HepG2 (cell line): Measurements from ENCODE around the gene STIMATE. TPM values are rescaled to one million over a fixed set of nuclear protein-coding genes. Genes with fewer than 3 reads are reported as not detected.
A peak's percentile ranks its signal among the peaks of the same experiment; 100 is the strongest.

Experiments
- ARID5B ChIP-seq: IDR thresholded peaks from 2 replicates; pipeline ENCODE4 v1.4.0; 2020; ENCODE audit warnings: mild to moderate bottlenecking, missing genetic modification reagents
- ARNT2 ChIP-seq: sonication (generic); formaldehyde crosslinking; IDR thresholded peaks from 2 replicates; pipeline ENCODE4 v1.8.0; 2022; ENCODE audit warnings: mild to moderate bottlenecking, low read depth, missing genetic modification reagents, moderate library complexity
- CBX2 ChIP-seq, 2 experiments: fragments of 200-600 bp in 1 of 2; sonication (generic); formaldehyde crosslinking in 1 of 2; IDR thresholded peaks; 2 replicates each; pipeline versions ENCODE4 v1.7.0 to v1.8.1; 2018 to 2022; ENCODE audit warnings: low read depth in 2 of 2, low read length in 1 of 2, mild to moderate bottlenecking in 1 of 2, missing genetic modification reagents in 1 of 2
- ERF ChIP-seq: IDR thresholded peaks from 2 replicates; pipeline ENCODE4 v1.6.1; 2018; ENCODE audit warnings: missing biosample characterization, missing genetic modification reagents
- GZF1 ChIP-seq: sonication (generic); formaldehyde crosslinking; IDR thresholded peaks from 2 replicates; pipeline ENCODE4 v1.5.1; 2020; ENCODE audit warnings: mild to moderate bottlenecking, missing genetic modification reagents
- HNF1A ChIP-seq, 2 experiments: sonication (generic) in 1 of 2; formaldehyde crosslinking in 1 of 2; IDR thresholded peaks; 2 replicates each; pipeline versions ENCODE4 v1.4.0 to v1.6.1; 2016 to 2020; ENCODE audit warnings: borderline replicate concordance in 1 of 2, low read depth in 1 of 2, mild to moderate bottlenecking in 1 of 2, missing genetic modification reagents in 1 of 2
- IKZF4 ChIP-seq: sonication (generic); formaldehyde crosslinking; IDR thresholded peaks from 2 replicates; pipeline ENCODE4 v1.5.1; 2020; ENCODE audit warnings: borderline replicate concordance, mild to moderate bottlenecking, low read depth, missing genetic modification reagents; ENCODE audit errors: not compliant biosample characterization
- NFE2L1 ChIP-seq: sonication (generic); formaldehyde crosslinking; IDR thresholded peaks from 2 replicates; pipeline ENCODE4 v1.4.0; 2020; ENCODE audit warnings: missing genetic modification reagents, mild to moderate bottlenecking, borderline replicate concordance
- SMAD9 ChIP-seq: sonication (generic); formaldehyde crosslinking; IDR thresholded peaks from 2 replicates; pipeline ENCODE4 v1.5.1; 2020; ENCODE audit warnings: mild to moderate bottlenecking, missing genetic modification reagents
- SP140L ChIP-seq: sonication (generic); formaldehyde crosslinking; IDR thresholded peaks from 2 replicates; pipeline ENCODE4 v1.4.0; 2020; ENCODE audit warnings: missing genetic modification reagents, borderline replicate concordance
- SPEN ChIP-seq: sonication (generic); formaldehyde crosslinking; IDR thresholded peaks from 2 replicates; pipeline ENCODE4 v1.5.1; 2020; ENCODE audit warnings: low read depth, mild to moderate bottlenecking, missing genetic modification reagents
- ZBTB25 ChIP-seq: IDR thresholded peaks from 2 replicates; pipeline ENCODE4 v1.6.1; 2018; ENCODE audit warnings: missing genetic modification reagents
- ZBTB37 ChIP-seq: sonication (generic); formaldehyde crosslinking; IDR thresholded peaks from 2 replicates; pipeline ENCODE4 v1.4.0; 2020; ENCODE audit warnings: mild to moderate bottlenecking, missing genetic modification reagents
- ZNF160 ChIP-seq: sonication (generic); formaldehyde crosslinking; IDR thresholded peaks from 2 replicates; pipeline ENCODE4 v1.8.0; 2022; ENCODE audit warnings: mild to moderate bottlenecking, inconsistent platforms, missing genetic modification reagents
- ZNF431 ChIP-seq: sonication (generic); formaldehyde crosslinking; IDR thresholded peaks from 2 replicates; pipeline ENCODE4 v1.9.0; 2022; ENCODE audit warnings: missing genetic modification reagents, low read depth, mild to moderate bottlenecking, borderline replicate concordance
- ZNF678 ChIP-seq: sonication (generic); formaldehyde crosslinking; IDR thresholded peaks from 2 replicates; pipeline ENCODE4 v1.4.0; 2020; ENCODE audit warnings: mild to moderate bottlenecking, missing genetic modification reagents
- polyA plus RNA-seq, 8 experiments: library from polyadenylated mRNA; depleted of rRNA in 3 of 8; stranded (reverse) in 7 of 8; unstranded in 1 of 8; fragments of >200 nt; fragmentation: Illumina TruSeq in 4 of 8; extraction: Trizol in 4 of 8; gene quantifications; 2 replicates each; pipeline versions ENCODE4 v1.2.1 to v1.2.3, GENCODE V29; 2011 to 2016; ENCODE audit warnings: low read depth in 4 of 8, missing spikeins in 1 of 8, mixed read lengths in 1 of 8; ENCODE audit not compliant: insufficient read depth in 1 of 8
- total RNA-seq, 5 experiments: library from RNA; depleted of rRNA; stranded (reverse); fragments of >200 nt; fragmentation: Illumina TruSeq; extraction: Trizol; gene quantifications; 2 replicates each; pipeline ENCODE4 v1.2.3, GENCODE V29; 2016; ENCODE audit warnings: low read depth in 1 of 5

The STIMATE gene
- total and polyA plus RNA-seq, 2 of the 13 experiments (the other 11 are each of a cell fraction or from before 2014, with no cell fraction given), result 5.7 to 11.7 TPM

GRCh38 chr3:52795298-52795900 lies 101.9 kb downstream of the STIMATE start (continued):
- TF ChIP-seq ZBTB37 (CRISPR knock-in tag) (no peak), SMAD9 (CRISPR knock-in tag) (no peak), ZNF160 (CRISPR knock-in tag) (no peak; the same call in 1 of the 2 replicates), CBX2 (IDR thresholded peaks at IDR 0.05; ENCODE audit: low read depth, low read length) (no peak), CBX2 (CRISPR knock-in tag; IDR thresholded peaks at IDR 0.05; ENCODE audit: low read depth) (no peak), IKZF4 (CRISPR knock-in tag) (no peak), ZNF431 (0 out of 2 replicates have a peak, but pooled peaks have one; percentile 23), ZBTB25 (CRISPR knock-in tag) (no peak), ZNF678 (CRISPR knock-in tag) (no peak), SPEN (CRISPR knock-in tag) (peak; percentile 57; the same call in 1 of the 2 replicates), NFE2L1 (CRISPR knock-in tag) (no peak), GZF1 (CRISPR knock-in tag) (no peak), ERF (CRISPR knock-in tag) (peak; percentile 80), HNF1A (IDR thresholded peaks at IDR 0.05; ENCODE audit: low read depth) (no peak), HNF1A (CRISPR knock-in tag; IDR thresholded peaks at IDR 0.05; ENCODE audit: borderline replicate concordance) (no peak; the same call in 1 of the 2 replicates), ARID5B (peak; percentile 78), SP140L (CRISPR knock-in tag) (no peak), ARNT2 (CRISPR knock-in tag) (peak; percentile 77)
